DMS153 treated with DMSO at 0.1 percent for 48 hours (cell line): Measurements from ENCODE around the gene RGS5.

Experiments used
- DNase-seq: peaks from one replicate; lab custom pipeline; 2025; ENCODE audit not compliant: unreplicated experiment; lab: John Stamatoyannopoulos, UW

The RGS5 gene

GRCh38 chr1:163148911-163149310, 53.8 kb downstream of the RGS5 start:
- DNase-seq: no peak

- no peak for DNase-seq
These were observed 55.7 kb downstream of the RGS5 start for GRCh38 chr1:163147019-163147418.

GRCh38 chr1:163145435-163145834, 57.3 kb downstream of the RGS5 start:
- no peak for DNase-seq

GRCh38 chr1:163144418-163144817, 58.3 kb downstream of the RGS5 start:
- no peak for DNase-seq

- no peak for DNase-seq
These were observed 60.6 kb downstream of the RGS5 start for GRCh38 chr1:163142152-163142551.

- no peak for DNase-seq
These were observed 61.2 kb downstream of the RGS5 start for GRCh38 chr1:163141556-163141955.

GRCh38 chr1:163137556-163138265, 65.0 kb downstream of the RGS5 start:
- DNase-seq: no peak

GRCh38 chr1:163131981-163132380, 70.7 kb downstream of the RGS5 start:
- no peak for DNase-seq

GRCh38 chr1:163130225-163130856, 72.4 kb downstream of the RGS5 start:
- DNase-seq: no peak

- DNase-seq: no peak
These were observed 74.4 kb downstream of the RGS5 start for GRCh38 chr1:163128282-163128681.

GRCh38 chr1:163124812-163125211, 77.9 kb downstream of the RGS5 start:
- DNase-seq: no peak

- no peak for DNase-seq
These were observed 82.3 kb downstream of the RGS5 start for GRCh38 chr1:163120372-163120771.

GRCh38 chr1:163119707-163120106, 83.0 kb downstream of the RGS5 start:
- no peak for DNase-seq

- DNase-seq: no peak
These were observed 86.8 kb downstream of the RGS5 start for GRCh38 chr1:163115887-163116286.

- DNase-seq: no peak
These were observed 95.1 kb downstream of the RGS5 start for GRCh38 chr1:163107655-163108054.

GRCh38 chr1:163106364-163106987, 96.2 kb downstream of the RGS5 start:
- no peak for DNase-seq

- no peak for DNase-seq
These were observed 98.2 kb downstream of the RGS5 start for GRCh38 chr1:163104385-163105099.

- no peak for DNase-seq
These were observed 100.1 kb downstream of the RGS5 start for GRCh38 chr1:163102590-163102989.

GRCh38 chr1:163095213-163095612, 107.5 kb downstream of the RGS5 start:
- no peak for DNase-seq

GRCh38 chr1:163094589-163094988, 108.1 kb downstream of the RGS5 start:
- DNase-seq: no peak

GRCh38 chr1:163094182-163094581, 108.5 kb downstream of the RGS5 start:
- DNase-seq: no peak

GRCh38 chr1:163093579-163093978, 109.1 kb downstream of the RGS5 start:
- no peak for DNase-seq
